HG03175 (cell line): ENCODE results near the gene ABCG1.

Experiments
- ATAC-seq: cut with Tn5 transposase; IDR thresholded peaks from one replicate; pipeline ENCODE4 v1.9.1; 2021; ENCODE audit warnings: mild to moderate bottlenecking, moderate library complexity; ENCODE audit not compliant: unreplicated experiment

The ABCG1 gene

DNA sequence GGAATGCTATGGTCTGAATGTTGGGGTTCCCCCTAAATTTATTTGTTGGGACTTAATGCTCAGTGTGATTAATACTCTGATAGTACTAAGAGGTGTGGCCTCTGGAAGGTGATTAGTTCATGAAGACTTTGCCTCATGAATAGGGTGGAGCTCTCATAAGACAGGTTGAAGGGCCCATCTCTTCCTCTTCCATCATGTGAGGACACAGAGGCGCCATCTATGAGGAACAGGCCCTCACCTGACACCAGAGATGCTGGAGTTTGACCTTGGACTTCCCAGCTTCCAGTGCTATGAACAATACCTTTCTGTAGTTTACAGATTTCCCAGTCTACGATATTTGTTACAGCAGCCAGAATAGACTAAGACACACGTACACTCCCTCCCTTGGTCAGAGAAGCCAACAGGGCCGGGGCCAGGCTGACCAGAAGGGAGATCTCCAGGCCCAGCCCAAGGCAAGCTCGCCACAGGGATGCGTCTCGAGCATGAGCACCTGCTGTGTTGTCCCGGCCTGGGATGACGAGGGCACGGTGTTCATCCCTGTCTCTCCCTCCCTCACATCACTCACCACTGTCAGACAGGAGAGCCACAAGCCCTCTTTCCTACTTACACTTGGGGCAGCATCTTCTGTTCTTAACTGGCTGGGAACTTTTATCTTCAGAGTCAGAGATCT is 4.7 kb upstream of the ABCG1 start:
- ATAC-seq = no peak

GRCh38 chr21:42214921-42215320 is 4.0 kb upstream of the ABCG1 start:
- ATAC-seq = no peak

- no peak for ATAC-seq
Measured at GRCh38 chr21:42215942-42216725, 2.8 kb upstream of the ABCG1 start.

DNA sequence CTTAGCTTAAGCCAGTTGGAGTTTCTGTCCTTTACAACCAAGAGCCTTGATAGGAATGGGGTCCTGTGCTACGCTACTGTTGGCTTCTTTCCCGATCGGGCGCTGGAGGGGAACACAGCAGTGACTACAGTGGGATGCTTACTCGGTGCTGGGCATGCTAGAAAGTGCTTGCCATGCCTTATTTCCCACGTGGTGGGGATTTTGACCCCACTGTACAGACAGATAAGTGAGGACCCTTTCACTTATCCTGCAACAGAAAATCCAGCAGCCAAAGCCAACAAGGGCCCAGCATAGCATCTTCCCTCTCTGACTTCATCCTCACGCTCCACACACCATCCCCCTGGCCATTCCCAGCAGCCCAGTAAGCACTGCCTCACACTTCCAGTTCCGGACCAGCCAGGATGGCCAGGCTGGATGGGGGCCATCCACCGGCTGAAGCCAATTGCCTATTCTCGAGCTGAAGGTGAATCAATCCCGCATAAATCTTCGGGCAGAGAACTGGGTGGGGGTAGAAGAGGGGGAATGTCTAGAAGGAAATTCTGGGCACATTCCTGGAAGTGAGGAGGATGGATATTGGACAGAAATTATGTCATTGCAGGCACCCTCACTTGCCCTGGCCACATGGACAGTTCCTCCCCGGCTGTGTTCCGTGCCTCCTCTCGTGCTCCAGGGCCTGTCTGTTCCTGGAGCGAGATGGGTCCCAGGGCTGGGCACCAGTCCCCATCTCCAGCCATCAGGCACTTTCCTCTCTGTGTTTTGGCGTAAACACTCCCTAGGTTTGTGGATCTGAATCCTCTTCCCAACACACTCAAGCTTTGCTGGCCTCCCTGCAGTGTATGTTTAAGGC is 2.0 kb upstream of the ABCG1 start:
- ATAC-seq = no peak

DNA sequence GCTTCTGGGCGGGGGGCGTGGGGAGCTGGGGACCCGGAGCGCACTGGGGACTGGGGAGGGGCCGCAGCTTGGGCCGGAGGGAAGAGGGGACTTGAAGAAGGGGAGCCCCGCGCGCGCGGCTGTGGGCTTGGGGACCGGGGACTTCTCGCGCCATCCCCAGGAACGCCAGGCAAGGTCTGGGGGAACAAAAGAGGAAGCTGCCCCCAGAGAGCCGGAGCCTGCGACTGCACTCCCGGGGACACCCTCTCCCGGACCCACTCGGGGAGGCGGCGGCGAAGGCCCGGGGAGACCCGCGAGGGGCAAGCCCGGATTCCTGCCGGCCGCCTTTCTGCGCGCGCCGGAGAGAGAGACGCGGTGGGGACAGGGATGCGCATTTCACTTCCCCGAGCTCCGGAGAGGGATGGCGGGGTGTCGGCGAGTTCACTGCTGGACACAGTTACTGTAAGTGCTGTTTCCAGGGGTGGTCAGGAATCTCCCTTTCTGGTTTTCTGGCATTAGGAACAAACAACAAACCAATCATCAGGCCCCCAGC is 732 bp downstream of the ABCG1 start:
- peak; percentile 12 for ATAC-seq

DNA sequence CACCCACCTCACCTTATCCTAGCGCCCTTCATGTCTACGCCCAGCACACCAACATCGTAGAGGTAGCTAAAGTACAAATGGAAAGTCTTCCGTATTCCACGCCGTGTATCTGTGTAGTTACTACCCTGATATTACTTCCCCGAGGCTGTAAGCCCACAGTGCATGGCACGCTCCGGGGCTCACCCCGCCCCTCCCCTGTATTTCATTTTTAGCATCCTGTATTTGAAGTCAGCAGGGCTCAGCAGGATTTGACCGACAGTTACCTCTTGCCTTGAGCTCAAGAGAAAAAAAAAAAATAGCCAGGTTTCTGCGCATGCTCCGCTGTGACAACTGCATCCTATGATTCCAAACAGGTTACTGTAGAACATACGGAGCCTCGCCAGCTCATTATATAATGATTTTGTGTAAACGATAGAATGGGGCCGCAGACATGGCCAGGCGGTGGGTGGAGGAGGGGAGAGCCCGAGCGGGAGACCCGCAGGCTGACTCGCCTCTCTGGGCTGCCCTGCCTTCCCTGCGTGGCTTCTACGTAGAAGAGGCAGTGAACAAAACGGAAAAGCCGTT is 1.3 kb downstream of the ABCG1 start:
- peak; percentile 59 for ATAC-seq

DNA sequence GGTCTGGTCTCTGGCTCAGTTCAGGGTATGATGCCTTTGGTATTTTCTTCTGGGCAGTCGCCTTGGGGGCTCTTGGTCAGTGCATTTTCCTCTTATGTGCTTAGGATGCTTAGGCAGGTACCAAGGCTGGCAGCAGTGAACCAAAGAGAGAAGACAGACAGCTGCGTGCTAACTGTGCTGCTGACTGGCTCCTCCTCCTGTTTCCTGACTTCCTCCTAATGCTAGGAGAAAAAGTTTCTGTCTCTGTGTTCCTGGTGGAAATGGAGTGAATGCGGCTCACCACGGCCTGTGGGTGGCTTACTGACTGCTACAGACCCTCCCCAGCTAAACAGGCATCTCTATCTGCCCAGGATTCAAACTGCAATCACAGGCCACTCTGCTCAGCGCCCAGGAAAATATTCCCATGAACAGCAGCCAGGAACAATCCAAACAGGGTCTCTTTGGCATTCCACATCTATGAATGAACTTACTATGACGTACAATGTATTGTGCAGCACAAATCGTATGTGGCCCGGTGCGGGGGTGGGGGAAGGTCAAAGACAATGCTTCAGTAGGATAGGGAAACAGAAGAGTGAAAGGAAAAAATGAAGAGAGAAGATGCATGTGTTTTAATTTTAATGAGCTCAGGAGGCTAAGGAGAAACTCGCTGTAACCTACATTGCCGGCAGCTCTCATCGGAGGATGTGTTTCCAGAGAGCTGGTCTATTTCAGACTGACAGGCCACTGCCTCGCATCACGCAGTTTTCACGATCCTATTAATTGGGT is 2.8 kb downstream of the ABCG1 start:
- no peak for ATAC-seq

GRCh38 chr21:42222386-42222785 is 3.4 kb downstream of the ABCG1 start:
- ATAC-seq = no peak

GRCh38 chr21:42222821-42223390 is 4.0 kb downstream of the ABCG1 start:
- ATAC-seq = no peak

- no peak for ATAC-seq
Measured at GRCh38 chr21:42223826-42224575, 5.1 kb downstream of the ABCG1 start.

DNA sequence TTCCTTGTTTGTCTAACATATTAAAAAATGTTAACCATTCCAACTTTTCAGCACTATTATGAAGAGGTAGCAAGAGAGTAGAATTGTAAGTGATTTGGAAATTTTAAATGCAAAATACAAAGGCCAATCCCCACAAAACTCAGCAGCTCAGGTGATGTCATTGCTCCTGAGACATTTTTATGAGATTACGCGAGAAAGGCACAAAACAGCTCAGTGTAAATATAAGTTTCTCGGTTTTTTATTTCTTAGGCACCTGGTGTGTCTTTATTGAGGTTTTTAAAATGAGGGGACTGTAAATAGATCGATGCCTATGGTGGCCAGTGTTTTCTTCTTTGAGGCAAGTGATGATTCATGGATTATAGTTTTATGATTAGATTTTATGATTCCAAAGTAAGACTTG is 6.1 kb downstream of the ABCG1 start:
- no peak for ATAC-seq

- ATAC-seq = no peak
Measured at GRCh38 chr21:42225571-42226155, 6.7 kb downstream of the ABCG1 start.

DNA sequence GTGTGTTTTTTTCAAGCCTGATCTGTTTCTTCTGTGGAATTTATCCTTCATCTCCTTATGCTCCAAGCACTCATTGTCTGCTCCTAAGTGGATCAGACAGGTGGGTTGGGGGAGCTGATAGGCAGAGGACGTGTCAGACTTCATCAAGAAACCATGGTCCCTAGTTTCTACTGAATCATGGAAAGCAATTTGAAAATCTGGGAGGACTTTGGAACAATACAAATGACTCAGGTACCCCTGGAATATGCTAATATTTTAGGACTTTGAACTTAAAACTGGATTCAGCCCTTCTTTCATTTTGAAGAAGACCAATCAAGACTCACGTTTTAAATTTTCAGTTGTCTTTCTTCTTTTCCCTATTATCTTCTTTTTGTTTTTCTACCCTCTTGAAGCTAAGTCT is 7.7 kb downstream of the ABCG1 start:
- ATAC-seq = no peak

DNA sequence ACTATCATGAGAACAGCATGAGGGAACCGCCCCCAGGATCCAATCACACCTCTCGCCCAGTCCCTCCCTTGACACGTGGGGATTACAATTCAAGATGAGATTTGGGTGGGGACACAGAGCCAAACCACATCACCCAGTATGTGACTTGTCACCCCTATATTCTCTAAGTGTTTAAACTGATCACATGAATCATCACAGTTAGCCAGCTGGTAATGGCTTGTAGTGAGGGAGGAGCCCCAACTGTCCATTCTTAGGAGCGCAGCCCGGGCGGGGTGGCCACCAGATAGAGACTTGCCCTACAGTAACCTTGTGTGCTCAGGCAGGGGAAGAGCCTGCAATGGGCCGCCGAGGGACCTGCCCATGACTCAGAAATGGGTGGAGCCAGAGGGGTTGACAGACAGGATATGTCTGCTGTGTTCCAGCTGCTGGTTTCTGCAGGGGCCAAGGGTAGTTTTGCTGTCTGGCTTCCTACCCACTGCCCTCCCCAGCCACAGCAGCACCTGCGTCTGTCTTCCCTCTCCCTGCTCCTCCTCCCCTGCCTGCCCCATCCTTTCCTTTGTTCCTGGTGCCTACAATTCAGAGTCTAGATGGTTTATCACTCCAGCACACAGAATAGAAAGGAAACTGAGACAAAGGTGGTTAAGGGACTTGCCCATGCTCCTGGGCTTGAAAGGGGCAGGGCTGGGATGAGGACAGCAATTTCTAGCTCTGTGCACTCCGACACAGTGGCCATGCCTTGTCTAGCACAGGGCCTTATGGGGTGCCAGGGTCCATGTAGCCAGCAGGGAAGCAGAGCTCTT is 9.2 kb downstream of the ABCG1 start:
- peak; percentile 91 for ATAC-seq

- no peak for ATAC-seq
Measured at GRCh38 chr21:42228709-42229220, 9.8 kb downstream of the ABCG1 start.

GRCh38 chr21:42229676-42230075 is 10.7 kb downstream of the ABCG1 start:
- ATAC-seq = no peak

DNA sequence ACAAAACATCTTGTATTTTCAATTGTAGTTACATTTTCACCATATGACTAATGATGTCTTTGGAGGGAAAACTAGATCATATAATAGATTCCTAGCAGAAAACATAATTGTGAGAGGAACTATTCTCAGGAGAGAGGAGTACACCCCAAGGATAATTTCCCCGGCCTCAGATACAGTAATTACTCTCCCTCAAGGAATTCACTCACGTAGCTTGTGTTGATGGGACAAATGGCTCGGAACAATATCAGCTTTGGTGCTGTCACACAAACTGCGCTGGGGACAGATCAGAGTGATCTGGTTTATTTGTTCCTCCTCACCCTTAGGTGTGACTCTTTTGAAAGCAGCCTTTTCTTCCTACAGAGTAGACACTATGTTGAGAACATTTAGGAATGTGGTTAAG is 11.2 kb downstream of the ABCG1 start:
- ATAC-seq = no peak

DNA sequence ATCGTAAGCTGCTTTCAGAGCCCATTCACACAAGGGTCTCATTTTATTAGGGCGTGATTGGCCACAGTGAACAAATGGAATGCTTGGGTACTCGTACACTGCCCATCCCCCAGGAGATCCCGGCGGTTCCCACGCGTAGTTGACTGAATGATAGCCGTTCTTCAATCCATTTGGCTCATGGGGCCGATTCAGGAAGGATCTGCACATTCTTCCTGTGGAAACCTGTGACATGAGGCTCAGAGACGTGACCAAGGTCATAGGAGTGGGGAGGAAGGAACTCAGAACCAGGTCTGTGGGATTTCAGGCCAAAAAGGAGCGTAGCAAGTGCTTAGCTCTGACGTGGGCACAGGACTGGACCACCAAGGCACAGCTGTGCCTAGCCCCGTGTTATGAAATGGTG is 11.7 kb downstream of the ABCG1 start:
- no peak for ATAC-seq
